ENCODE results near the gene TEX14.

- no peak for TF ChIP-seq ZFP36 (IDR thresholded peaks at IDR 0.05; ENCODE audit: borderline replicate concordance, partially characterized antibody)
- no peak for TF ChIP-seq HEYL (CRISPR knock-in tag; IDR thresholded peaks at IDR 0.05)
- peak; percentile 97 for TF ChIP-seq CTCF (IDR thresholded peaks at IDR 0.05)
- TF ChIP-seq POLR2A (IDR thresholded peaks at IDR 0.05; ENCODE audit: low read length) = no peak
- TF ChIP-seq BHLHE40 (IDR thresholded peaks at IDR 0.05; ENCODE audit: low read depth, low read length) = no peak
- TF ChIP-seq PHF8 (IDR thresholded peaks at IDR 0.05; ENCODE audit: borderline replicate concordance, low read depth) = no peak
- TF ChIP-seq JUN (IDR thresholded peaks at IDR 0.05) = no peak
Observed at GRCh38 chr17:58710948-58711552, 19.2 kb upstream of the TEX14 start.
